GM19372 (cell line): ENCODE measurements around the gene IL17A.
"Not testable (repeated sequence)": the region's sequence is repeated elsewhere in the genome, so short reads cannot be mapped to it uniquely, and the experiment has no call there.

ENCODE experiments used
- ATAC-seq: cut with Tn5 transposase; IDR thresholded peaks from one replicate; pipeline ENCODE4 v1.9.1; 2021; ENCODE audit warnings: mild to moderate bottlenecking, low read depth, moderate library complexity; ENCODE audit not compliant: unreplicated experiment

Gene IL17A

DNA sequence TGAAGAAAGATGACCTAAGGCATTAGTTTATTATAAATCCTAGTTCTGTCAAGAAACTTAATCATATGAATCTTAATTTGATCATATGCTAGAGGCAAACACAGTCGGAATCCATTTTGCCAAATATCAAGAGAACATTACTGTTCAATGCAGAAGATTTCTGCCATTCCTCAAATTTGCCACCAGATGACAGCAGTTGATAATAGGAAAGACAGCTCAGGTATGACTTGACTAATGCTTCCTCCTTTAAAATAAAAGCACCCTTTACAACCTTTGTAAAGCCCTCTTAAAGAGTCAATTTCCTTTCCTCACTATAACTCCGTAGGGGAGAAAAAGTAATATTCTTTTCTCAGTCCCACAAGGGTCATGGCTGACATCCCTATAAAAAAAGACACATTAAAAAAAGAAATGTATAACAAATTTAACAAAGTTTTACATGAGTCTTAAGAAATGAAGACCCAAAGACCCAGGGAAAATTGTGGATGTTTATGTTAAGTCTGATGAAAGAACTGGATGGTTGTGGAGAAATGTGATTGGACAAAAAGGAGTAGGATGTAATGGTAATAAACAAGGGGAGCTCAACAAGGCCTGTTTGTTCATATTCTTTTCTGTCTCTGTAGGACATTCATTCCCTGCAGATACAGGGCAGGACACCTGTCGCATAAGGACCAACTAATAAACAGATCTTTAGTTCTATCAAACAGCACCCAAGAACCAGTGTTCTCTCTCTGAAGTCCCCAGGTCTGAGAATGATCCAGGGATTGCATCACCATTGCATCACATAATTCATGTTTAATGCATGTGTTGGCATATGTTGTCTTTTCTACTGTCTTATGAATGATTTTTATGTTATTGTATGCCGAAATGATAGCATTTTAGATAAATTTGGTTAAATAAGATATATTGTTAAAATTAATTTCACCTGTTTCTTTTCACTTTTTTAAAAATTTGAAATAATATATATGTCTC lies 23.0 kb upstream of the IL17A start:
- peak; percentile 75 for ATAC-seq

DNA sequence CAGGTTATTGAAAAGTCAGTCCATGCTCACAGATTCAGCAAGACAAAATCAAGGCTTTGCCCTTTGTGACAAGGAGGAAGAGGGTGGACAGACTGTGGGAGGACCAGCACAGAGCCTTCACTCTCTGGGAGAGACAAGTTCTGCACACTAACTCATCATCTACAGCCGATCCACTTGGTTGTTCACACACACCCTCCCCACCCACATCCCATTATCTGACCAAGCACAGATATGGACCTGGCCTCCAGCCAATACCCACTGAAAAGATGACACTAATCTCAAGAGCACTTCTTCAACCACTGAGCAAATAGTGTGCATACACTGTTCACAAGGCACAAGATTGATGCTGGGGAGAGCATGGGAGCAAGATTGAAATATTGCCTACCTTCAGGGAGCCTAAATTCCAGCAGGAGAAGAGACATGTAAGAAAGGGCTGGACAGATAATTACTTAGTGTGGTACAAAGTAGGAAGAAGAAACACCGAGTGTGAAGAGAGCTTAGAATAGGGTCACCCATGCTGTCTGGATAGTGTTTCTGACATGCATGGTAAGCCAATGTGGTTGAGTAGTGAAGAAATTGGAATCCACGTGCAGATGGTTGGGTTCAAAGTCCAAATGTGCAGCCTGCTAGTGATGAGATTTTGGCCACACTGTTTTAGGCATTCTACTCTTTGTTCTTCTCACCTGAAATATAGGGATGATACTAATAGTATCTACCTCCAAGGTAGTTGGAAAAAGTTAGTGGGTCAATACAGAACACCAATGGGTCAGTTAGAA lies 21.7 kb upstream of the IL17A start:
- ATAC-seq = no peak

- ATAC-seq = no peak
Observed at GRCh38 chr6:52167267-52167666, 18.9 kb upstream of the IL17A start.

- ATAC-seq = not testable (repeated sequence)
Observed at GRCh38 chr6:52168351-52168750, 17.8 kb upstream of the IL17A start.

GRCh38 chr6:52174118-52174517 lies 12.1 kb upstream of the IL17A start:
- no peak for ATAC-seq

- ATAC-seq = peak; percentile 65
Observed at GRCh38 chr6:52176550-52176949, 9.6 kb upstream of the IL17A start.

DNA sequence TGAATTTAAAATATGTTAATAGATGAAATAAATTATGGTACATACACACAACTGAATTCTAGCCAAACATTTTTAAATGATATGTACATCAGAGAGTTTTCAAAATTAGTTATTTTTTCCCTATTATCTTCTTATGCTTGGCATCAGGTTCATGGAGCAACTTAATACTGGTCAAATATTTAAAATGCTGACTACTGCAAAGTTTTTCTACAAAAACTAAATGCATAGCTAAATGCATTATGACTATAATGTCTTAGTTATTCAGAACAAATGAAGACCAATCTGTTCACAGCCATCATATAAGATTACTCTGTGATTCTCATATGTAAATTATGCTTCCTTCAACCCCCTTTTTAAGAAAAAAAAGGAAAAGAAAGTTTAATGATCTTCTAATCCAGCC lies 8.2 kb upstream of the IL17A start:
- no peak for ATAC-seq

DNA sequence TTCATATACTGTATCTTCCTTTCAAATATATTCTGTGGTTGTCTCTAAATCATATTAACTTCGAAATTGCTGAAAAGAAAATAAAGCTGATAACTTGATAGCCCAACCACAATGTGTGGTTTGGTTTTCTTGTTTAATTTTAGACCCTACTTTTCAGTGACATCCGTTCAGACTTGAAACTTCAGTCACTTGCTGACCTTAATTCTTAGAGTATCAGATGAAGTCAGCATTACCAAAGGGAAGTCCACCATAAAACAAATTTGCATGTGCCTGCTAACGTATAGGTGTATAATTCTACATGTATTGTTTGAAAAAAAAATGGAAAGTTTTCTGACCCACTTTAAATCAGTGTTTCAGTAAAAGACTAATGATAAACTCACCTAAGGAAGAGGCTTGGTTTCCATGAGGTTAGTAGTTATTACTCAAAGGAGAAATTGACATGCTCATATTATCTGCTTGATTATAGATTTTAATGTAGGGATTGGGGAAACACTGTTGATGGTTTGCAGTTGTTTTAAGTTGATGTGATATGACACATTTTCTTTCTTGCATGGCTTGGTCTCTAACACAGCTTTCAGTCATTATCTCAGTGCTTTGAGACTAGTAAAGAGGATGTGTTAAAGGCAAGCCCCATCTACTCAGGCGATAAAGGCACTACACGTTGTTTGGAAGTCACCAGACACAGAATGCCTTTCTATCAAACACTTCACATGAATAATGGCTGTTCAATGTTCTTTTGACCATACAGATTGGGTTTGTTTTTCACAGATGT lies 5.2 kb upstream of the IL17A start:
- peak; percentile 63 for ATAC-seq

DNA sequence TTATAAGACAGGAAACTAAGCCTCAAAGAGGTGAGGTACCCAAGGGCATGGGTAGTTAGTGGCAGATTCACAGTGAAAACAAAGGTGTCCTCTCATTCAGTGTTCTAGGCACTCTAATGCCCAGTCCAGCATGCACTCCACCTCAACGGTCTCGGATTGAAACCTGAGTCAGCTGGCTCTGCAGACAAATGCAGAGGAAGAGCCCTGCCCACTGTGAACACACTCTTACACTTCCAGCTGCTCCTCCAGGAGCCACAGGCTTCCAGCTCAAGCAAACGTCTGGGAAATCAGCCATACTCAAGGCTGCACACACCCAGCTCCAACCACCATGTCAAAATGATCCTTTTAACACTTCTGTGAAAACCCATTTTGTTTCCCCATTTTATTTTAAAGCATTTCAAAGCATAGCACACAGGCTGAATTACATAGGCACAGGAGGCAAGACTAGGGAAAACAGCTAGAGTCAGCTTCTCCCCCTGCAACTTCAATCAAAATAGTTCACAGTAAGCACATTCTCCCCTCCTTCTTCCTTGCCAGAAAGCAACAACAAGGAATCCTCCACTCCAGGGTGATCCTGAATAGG lies 3.0 kb upstream of the IL17A start:
- ATAC-seq = no peak

DNA sequence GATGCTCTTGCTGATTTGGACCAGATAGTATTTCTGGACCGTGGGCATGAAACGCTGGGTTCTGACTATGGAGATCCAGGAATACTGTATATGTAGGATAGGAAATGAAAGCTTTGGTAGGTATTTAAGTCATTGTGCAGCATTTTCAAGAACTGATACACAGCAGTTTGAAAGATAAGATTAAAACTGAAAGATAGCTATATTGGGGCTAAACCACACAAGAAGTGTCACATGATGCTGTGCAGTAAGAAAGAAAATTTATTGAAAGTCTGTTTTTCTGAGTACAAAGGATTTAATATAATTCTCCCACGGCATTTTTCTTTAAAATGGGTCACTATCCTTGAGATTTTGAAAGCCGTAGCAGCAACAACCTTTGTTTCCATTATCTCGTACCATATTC lies 305 bp downstream of the IL17A start:
- ATAC-seq = peak; percentile 70

DNA sequence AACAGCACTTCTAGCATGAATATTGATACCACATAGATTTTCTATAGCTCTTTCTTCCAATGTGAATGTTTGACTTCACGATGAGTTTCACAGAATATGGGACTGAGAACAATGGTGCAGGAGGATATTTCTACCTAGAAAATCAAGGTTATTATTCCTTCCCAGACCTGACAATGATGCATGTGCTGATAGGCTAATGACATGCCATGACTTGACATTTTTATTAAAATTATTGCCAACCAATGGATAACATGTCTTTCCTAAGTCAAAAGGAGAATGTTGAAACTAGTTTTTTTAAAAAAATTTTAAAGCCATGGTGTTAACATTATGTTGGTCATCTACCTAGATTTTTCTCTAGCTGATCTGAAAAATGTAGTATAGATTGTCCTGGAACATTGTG lies 923 bp downstream of the IL17A start:
- ATAC-seq = no peak

GRCh38 chr6:52189974-52190373 lies 3.8 kb downstream of the IL17A start:
- no peak for ATAC-seq

- ATAC-seq = no peak
Observed at GRCh38 chr6:52190409-52190808, 4.2 kb downstream of the IL17A start.

DNA sequence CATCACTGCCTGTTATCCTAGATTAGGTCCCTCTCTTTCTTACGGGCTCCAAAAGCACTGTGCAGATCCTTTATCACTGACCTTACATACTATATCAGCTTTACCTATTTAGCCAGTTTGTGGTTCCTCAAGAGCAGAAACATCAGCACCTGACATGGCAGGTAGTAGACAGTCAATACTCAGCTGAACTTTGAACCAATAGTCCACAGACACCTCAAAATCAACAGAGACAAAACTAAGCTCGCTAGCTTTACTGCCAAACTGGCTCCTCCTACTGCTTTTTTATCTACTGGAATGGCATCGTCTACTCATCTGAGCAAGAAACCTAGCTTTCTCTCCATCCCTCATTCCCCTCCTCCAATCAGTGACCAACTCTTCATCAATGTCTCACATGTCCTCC lies 5.6 kb downstream of the IL17A start:
- no peak for ATAC-seq

GRCh38 chr6:52195886-52196285 lies 9.7 kb downstream of the IL17A start:
- no peak for ATAC-seq

- ATAC-seq = not testable (repeated sequence)
Observed at GRCh38 chr6:52200088-52200487, 13.9 kb downstream of the IL17A start.

GRCh38 chr6:52201046-52201445 lies 14.9 kb downstream of the IL17A start:
- no peak for ATAC-seq

GRCh38 chr6:52201493-52201892 lies 15.3 kb downstream of the IL17A start:
- no peak for ATAC-seq

- ATAC-seq = no peak
Observed at GRCh38 chr6:52207066-52207465, 20.9 kb downstream of the IL17A start.

DNA sequence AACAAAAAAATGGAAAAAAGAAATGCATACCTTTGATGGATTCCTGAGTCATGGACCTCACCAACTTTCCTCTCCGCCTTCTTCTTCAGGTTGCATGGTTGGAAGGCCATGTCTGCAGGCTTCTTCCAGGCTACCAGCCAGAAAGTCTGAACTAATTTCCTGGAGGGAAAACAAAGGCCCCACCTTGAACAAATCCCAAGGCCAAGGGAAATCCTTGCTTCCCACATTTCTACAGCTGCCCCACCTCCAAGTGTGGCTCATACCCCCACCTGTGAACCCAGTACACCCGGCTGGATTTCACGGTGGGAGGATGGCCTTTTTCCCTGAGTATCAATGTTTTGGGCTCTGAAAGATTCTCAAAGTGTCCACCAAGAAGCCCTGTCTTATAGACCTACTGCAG lies 22.4 kb downstream of the IL17A start:
- ATAC-seq = no peak
